ENCODE data around the gene SECISBP2. TPM values are rescaled to one million over a fixed set of nuclear protein-coding genes. Genes with fewer than 3 reads are reported as not detected.

The SECISBP2 gene
- total and polyA plus RNA-seq, 3 donors from 2014 or later, result 127 to 176 (median 145) TPM

GRCh38 chr9:89304020-89304833 is 14.1 kb upstream of the SECISBP2 start:
- 82 to 86% methylated on average over 7 of the region's 7 CpGs for WGBS, 2 donors
- H3K36me3 ChIP-seq (ENCODE audit: low read depth, missing control alignments), result no peaks in the 10 kb centered on the region
- H3K27ac ChIP-seq, result no peak overlapping the region
- intact Hi-C loops (cut with DNase I; ENCODE audit: low total_unique reads), result no loop called here
- H3K9me3 ChIP-seq, result no peaks in the 10 kb centered on the region
- H3K4me1 ChIP-seq, result no peaks in the 10 kb centered on the region
- H3K4me3 ChIP-seq, result no peak overlapping the region
- TF ChIP-seq POLR2A (IDR thresholded peaks at IDR 0.05) (no peak), CTCF (IDR thresholded peaks at IDR 0.05) (no peak)
- no peaks in the 10 kb centered on the region for H3K27me3 ChIP-seq
- DNase-seq, result no peak

GRCh38 chr9:89304834-89305188 is 13.5 kb upstream of the SECISBP2 start:
- H3K9me3 ChIP-seq, result no peaks in the 10 kb centered on the region
- intact Hi-C loops (cut with DNase I; ENCODE audit: low total_unique reads), result no loop called here
- no peak for TF ChIP-seq CTCF (IDR thresholded peaks at IDR 0.05)
- no peak for TF ChIP-seq POLR2A (IDR thresholded peaks at IDR 0.05)
- no peak overlapping the region for H3K27ac ChIP-seq
- no peak overlapping the region for H3K4me3 ChIP-seq
- WGBS, 2 donors, result 83 to 90% methylated on average over 2 of the region's 2 CpGs
- no peaks in the 10 kb centered on the region for H3K27me3 ChIP-seq
- no peaks in the 10 kb centered on the region for H3K4me1 ChIP-seq
- no peak for DNase-seq
- H3K36me3 ChIP-seq (ENCODE audit: low read depth, missing control alignments), result no peaks in the 10 kb centered on the region

- Histone ChIP-seq H3K36me3 (ENCODE audit: low read depth, missing control alignments) (no peaks in the 10 kb centered on the region), H3K27me3 (no peaks in the 10 kb centered on the region), H3K27ac (no peak overlapping the region), H3K4me3 (no peak overlapping the region), H3K9me3 (no peaks in the 10 kb centered on the region), H3K4me1 (no peaks in the 10 kb centered on the region)
- TF ChIP-seq POLR2A (IDR thresholded peaks at IDR 0.05), result no peak
- TF ChIP-seq CTCF (IDR thresholded peaks at IDR 0.05), result no peak
- DNase-seq, result no peak
- intact Hi-C loops (cut with DNase I; ENCODE audit: low total_unique reads), result no loop called here
- WGBS, 2 donors, result 73 to 76% methylated on average over 3 of the region's 3 CpGs
These were observed 12.4 kb upstream of the SECISBP2 start for GRCh38 chr9:89305868-89306267.

GRCh38 chr9:89309166-89309565 is 9.1 kb upstream of the SECISBP2 start:
- no peaks in the 10 kb centered on the region for H3K4me1 ChIP-seq
- no peaks in the 10 kb centered on the region for H3K27me3 ChIP-seq
- no peak overlapping the region for H3K4me3 ChIP-seq
- peak overlapping the region in 1 of 2 donors; percentile 100 for H3K27ac ChIP-seq
- TF ChIP-seq POLR2A (IDR thresholded peaks at IDR 0.05), result no peak
- TF ChIP-seq CTCF (IDR thresholded peaks at IDR 0.05), result no peak
- no peaks in the 10 kb centered on the region for H3K9me3 ChIP-seq
- intact Hi-C loops (cut with DNase I; ENCODE audit: low total_unique reads), result no loop called here
- 73 to 76% methylated on average over 4 to 6 of the region's 6 CpGs for WGBS, 2 donors
- no peaks in the 10 kb centered on the region for H3K36me3 ChIP-seq (ENCODE audit: low read depth, missing control alignments)
- DNase-seq, result no peak
